IPS-18a (cell line): Measurements from ENCODE around the gene RYR3.
"Not testable (repeated sequence)": the region's sequence is repeated elsewhere in the genome, so short reads cannot be mapped to it uniquely, and the experiment has no call there.

Source experiments
- H3K27ac ChIP-seq: one replicate; pipeline ENCODE4 v1.5.1; 2013; ENCODE audit warnings: low read length
- H3K27me3 ChIP-seq: one replicate; pipeline ENCODE4 v1.6.1; 2013; ENCODE audit warnings: mild to moderate bottlenecking, low read length; ENCODE audit not compliant: control insufficient read depth, insufficient read depth
- H3K36me3 ChIP-seq: one replicate; pipeline ENCODE4 v1.6.1; 2013; ENCODE audit warnings: low read depth, low read length; ENCODE audit not compliant: control insufficient read depth
- H3K4me1 ChIP-seq: one replicate; pipeline ENCODE4 v1.6.1; 2013; ENCODE audit warnings: low read depth, low read length; ENCODE audit not compliant: control insufficient read depth
- H3K4me3 ChIP-seq: one replicate; pipeline ENCODE4 v1.5.1; 2013; ENCODE audit warnings: low read length
- H3K9ac ChIP-seq: one replicate; pipeline ENCODE4 v1.6.1; 2013; ENCODE audit warnings: mild to moderate bottlenecking, low read length, moderate library complexity
- H3K9me3 ChIP-seq: one replicate; pipeline ENCODE4 v1.6.1; 2013; ENCODE audit warnings: low read depth, low read length; ENCODE audit not compliant: control insufficient read depth

RYR3 gene

GRCh38 chr15:33561407-33561806, 250.6 kb downstream of the RYR3 start:
- H3K9me3 ChIP-seq, result no peaks in the 10 kb centered on the region
- H3K27me3 ChIP-seq, result no peaks in the 10 kb centered on the region
- H3K4me1 ChIP-seq, result peaks cover 32% of the 10 kb centered on the region
- no peak overlapping the region for H3K27ac ChIP-seq
- H3K4me3 ChIP-seq, result no peak overlapping the region
- H3K9ac ChIP-seq, result no peak overlapping the region
- H3K36me3 ChIP-seq, result no peaks in the 10 kb centered on the region

- H3K4me1 ChIP-seq, result peaks cover 32% of the 10 kb centered on the region
- no peaks in the 10 kb centered on the region for H3K9me3 ChIP-seq
- no peak overlapping the region for H3K27ac ChIP-seq
- H3K27me3 ChIP-seq, result no peaks in the 10 kb centered on the region
- H3K4me3 ChIP-seq, result no peak overlapping the region
- no peak overlapping the region for H3K9ac ChIP-seq
- H3K36me3 ChIP-seq, result no peaks in the 10 kb centered on the region
Measured at GRCh38 chr15:33561967-33562366, 251.2 kb downstream of the RYR3 start.

GRCh38 chr15:33565094-33565493, 254.3 kb downstream of the RYR3 start:
- Histone ChIP-seq H3K27me3 (no peaks in the 10 kb centered on the region), H3K9ac (no peak overlapping the region), H3K4me1 (peaks cover 19% of the 10 kb centered on the region), H3K27ac (no peak overlapping the region), H3K9me3 (no peaks in the 10 kb centered on the region), H3K4me3 (no peak overlapping the region), H3K36me3 (no peaks in the 10 kb centered on the region)

- no peak overlapping the region for H3K4me3 ChIP-seq
- H3K27me3 ChIP-seq, result no peaks in the 10 kb centered on the region
- H3K4me1 ChIP-seq, result no peaks in the 10 kb centered on the region
- H3K9ac ChIP-seq, result no peak overlapping the region
- H3K36me3 ChIP-seq, result no peaks in the 10 kb centered on the region
- H3K9me3 ChIP-seq, result no peaks in the 10 kb centered on the region
- H3K27ac ChIP-seq, result no peak overlapping the region
Measured at GRCh38 chr15:33567652-33568051, 256.9 kb downstream of the RYR3 start.

- Histone ChIP-seq H3K4me3 (no peak overlapping the region), H3K4me1 (no peaks in the 10 kb centered on the region), H3K9ac (no peak overlapping the region), H3K27ac (no peak overlapping the region), H3K27me3 (no peaks in the 10 kb centered on the region), H3K9me3 (no peaks in the 10 kb centered on the region), H3K36me3 (no peaks in the 10 kb centered on the region)
Measured at GRCh38 chr15:33569036-33569435, 258.3 kb downstream of the RYR3 start.

- H3K9me3 ChIP-seq, H3K4me3 ChIP-seq, H3K27ac ChIP-seq, H3K4me1 ChIP-seq, H3K27me3 ChIP-seq, H3K9ac ChIP-seq, H3K36me3 ChIP-seq: not testable (repeated sequence)
Measured at GRCh38 chr15:33577911-33578310, 267.1 kb downstream of the RYR3 start.

- no peak overlapping the region for H3K27ac ChIP-seq
- H3K4me3 ChIP-seq, result no peak overlapping the region
- H3K4me1 ChIP-seq, result peaks cover 4% of the 10 kb centered on the region
- no peaks in the 10 kb centered on the region for H3K36me3 ChIP-seq
- H3K9me3 ChIP-seq, result no peaks in the 10 kb centered on the region
- no peaks in the 10 kb centered on the region for H3K27me3 ChIP-seq
- no peak overlapping the region for H3K9ac ChIP-seq
Measured at GRCh38 chr15:33580526-33580925, 269.8 kb downstream of the RYR3 start.

- no peak overlapping the region for H3K9ac ChIP-seq
Measured at GRCh38 chr15:33581032-33581431, 270.3 kb downstream of the RYR3 start.

GRCh38 chr15:33584797-33585196, 274.0 kb downstream of the RYR3 start:
- Histone ChIP-seq H3K9me3 (no peaks in the 10 kb centered on the region), H3K27ac (no peak overlapping the region), H3K36me3 (no peaks in the 10 kb centered on the region), H3K4me3 (no peak overlapping the region), H3K9ac (no peak overlapping the region), H3K4me1 (peaks cover 9% of the 10 kb centered on the region), H3K27me3 (no peaks in the 10 kb centered on the region)

More at GRCh38 chr15:33581032-33581431, 270.3 kb downstream of the RYR3 start:
- Histone ChIP-seq H3K4me3 (no peak overlapping the region), H3K9me3 (no peaks in the 10 kb centered on the region), H3K4me1 (peaks cover 4% of the 10 kb centered on the region), H3K36me3 (no peaks in the 10 kb centered on the region), H3K27me3 (no peaks in the 10 kb centered on the region), H3K27ac (no peak overlapping the region)

- Histone ChIP-seq H3K4me1 (peaks cover 5% of the 10 kb centered on the region), H3K27me3 (no peaks in the 10 kb centered on the region), H3K4me3 (no peak overlapping the region), H3K9me3 (no peaks in the 10 kb centered on the region), H3K36me3 (no peaks in the 10 kb centered on the region), H3K9ac (no peak overlapping the region), H3K27ac (no peak overlapping the region)
Measured at GRCh38 chr15:33586786-33587697, 276.3 kb downstream of the RYR3 start.

GRCh38 chr15:33587773-33588172, 277.0 kb downstream of the RYR3 start:
- Histone ChIP-seq H3K9me3 (no peaks in the 10 kb centered on the region), H3K36me3 (no peaks in the 10 kb centered on the region), H3K27ac (no peak overlapping the region), H3K27me3 (no peaks in the 10 kb centered on the region), H3K4me1 (peaks cover 8% of the 10 kb centered on the region), H3K4me3 (no peak overlapping the region), H3K9ac (no peak overlapping the region)

- no peaks in the 10 kb centered on the region for H3K36me3 ChIP-seq
- no peaks in the 10 kb centered on the region for H3K27me3 ChIP-seq
- no peak overlapping the region for H3K27ac ChIP-seq
- H3K9ac ChIP-seq, result no peak overlapping the region
- no peak overlapping the region for H3K4me3 ChIP-seq
- H3K4me1 ChIP-seq, result peaks cover 5% of the 10 kb centered on the region
- peaks cover 12% of the 10 kb centered on the region for H3K9me3 ChIP-seq
Measured at GRCh38 chr15:33592864-33593263, 282.1 kb downstream of the RYR3 start.
